Thymus (tissue), 11 donors: Measurements from ENCODE around the gene WDR86. TPM values are rescaled to one million over a fixed set of nuclear protein-coding genes. Genes with fewer than 3 reads are reported as not detected.

Experiments used
- DNase-seq, 9 donors: peaks; one replicate each; pipeline ENCODE4 v3.0.0-alpha.2; 2013; ENCODE audit warnings: low spot score in 9 of 9, low read depth in 6 of 9, missing footprints in 1 of 9
- H3K27ac ChIP-seq, 2 donors: one replicate each; pipeline ENCODE4 v1.5.1; 2013; ENCODE audit warnings: control low read depth in 1 of 2, low read depth in 1 of 2, low read length in 1 of 2, mild to moderate bottlenecking in 1 of 2, moderate library complexity in 1 of 2
- H3K27me3 ChIP-seq, 2 donors: one replicate each; pipeline ENCODE4 v1.5.1; 2013; ENCODE audit warnings: low read length in 1 of 2; ENCODE audit not compliant: control insufficient read depth in 2 of 2, insufficient read depth in 1 of 2
- H3K36me3 ChIP-seq, 2 donors: one replicate each; pipeline ENCODE4 v1.5.1; 2013; ENCODE audit warnings: low read length in 1 of 2, mild to moderate bottlenecking in 1 of 2, moderate library complexity in 1 of 2; ENCODE audit not compliant: control insufficient read depth in 2 of 2, insufficient read depth in 2 of 2
- H3K4me1 ChIP-seq, 2 donors: one replicate each; pipeline ENCODE4 v1.5.1; 2013; ENCODE audit warnings: low read length in 2 of 2; ENCODE audit not compliant: control insufficient read depth in 2 of 2, insufficient read depth in 2 of 2
- H3K4me3 ChIP-seq, 2 donors: one replicate each; pipeline ENCODE4 v1.5.1; 2013; ENCODE audit warnings: low read length in 2 of 2, control low read depth in 1 of 2, mild to moderate bottlenecking in 1 of 2
- H3K9me3 ChIP-seq, 2 donors: one replicate each; pipeline ENCODE4 v1.5.1; 2013; ENCODE audit warnings: low read length in 1 of 2, mild to moderate bottlenecking in 1 of 2; ENCODE audit not compliant: control insufficient read depth in 2 of 2, insufficient read depth in 1 of 2
- WGBS: extraction: QIAGEN DNeasy Blood & Tissue Kit; methylation state at CpG from one replicate; pipeline ENCODE4 v1.1.7; 2013; 5-methylcytosine and 5-hydroxymethylcytosine counted together
- polyA plus RNA-seq: library from polyadenylated mRNA; stranded (reverse); fragments of 200-250 nt; gene quantifications from one replicate; pipeline ENCODE4 v1.2.3, GENCODE V29; 2013
- total RNA-seq: library from RNA; stranded (reverse); fragments of 120-200 nt; gene quantifications from one replicate; pipeline ENCODE4 v1.2.4, GENCODE V29; 2013
- donor health status: healthy.

The WDR86 gene
- total and polyA plus RNA-seq, 2 donors, result 1.3 to 5.0 TPM

GRCh38 chr7:151381098-151381347, 28.8 kb downstream of the WDR86 start:
- H3K36me3 ChIP-seq, result peaks cover 19 to 30% of the 10 kb centered on the region in 2 donors
- peaks cover 0 to 13% of the 10 kb centered on the region in 2 donors for H3K9me3 ChIP-seq
- peaks cover 21 to 62% of the 10 kb centered on the region in 2 donors for H3K27me3 ChIP-seq
- H3K27ac ChIP-seq, result no peak overlapping the region
- DNase-seq, result peak in 1 of 9 donors; percentile 28
- H3K4me3 ChIP-seq, result no peak overlapping the region
- WGBS, result 19% methylated on average over 7 of the region's 7 CpGs
- peaks cover 6 to 15% of the 10 kb centered on the region in 2 donors for H3K4me1 ChIP-seq

GRCh38 chr7:151380199-151381097, 29.4 kb downstream of the WDR86 start:
- Histone ChIP-seq H3K9me3 (peaks cover 0 to 13% of the 10 kb centered on the region in 2 donors), H3K27me3 (peaks cover 21 to 56% of the 10 kb centered on the region in 2 donors), H3K4me3 (no peak overlapping the region), H3K27ac (no peak overlapping the region), H3K4me1 (peaks cover 6 to 15% of the 10 kb centered on the region in 2 donors), H3K36me3 (peaks cover 25 to 36% of the 10 kb centered on the region in 2 donors)
- WGBS, result 83% methylated on average over 32 of the region's 32 CpGs
- DNase-seq, result no peak

GRCh38 chr7:151379534-151380198, 30.2 kb downstream of the WDR86 start:
- Histone ChIP-seq H3K36me3 (peaks cover 28 to 40% of the 10 kb centered on the region in 2 donors), H3K9me3 (peaks cover 0 to 10% of the 10 kb centered on the region in 2 donors), H3K4me3 (no peak overlapping the region), H3K27ac (no peak overlapping the region), H3K27me3 (peaks cover 21 to 48% of the 10 kb centered on the region in 2 donors), H3K4me1 (peaks cover 6 to 15% of the 10 kb centered on the region in 2 donors)
- DNase-seq, result no peak
- WGBS, result 97% methylated on average over 25 of the region's 25 CpGs

GRCh38 chr7:151379193-151379520, 30.7 kb downstream of the WDR86 start:
- peaks cover 0 to 6% of the 10 kb centered on the region in 2 donors for H3K9me3 ChIP-seq
- no peak overlapping the region for H3K27ac ChIP-seq
- peaks cover 21 to 43% of the 10 kb centered on the region in 2 donors for H3K27me3 ChIP-seq
- WGBS, result over 99% methylated on average over 6 of the region's 6 CpGs
- no peak for DNase-seq
- peaks cover 6 to 15% of the 10 kb centered on the region in 2 donors for H3K4me1 ChIP-seq
- no peak overlapping the region for H3K4me3 ChIP-seq
- peaks cover 31 to 45% of the 10 kb centered on the region in 2 donors for H3K36me3 ChIP-seq

- 93% methylated on average over 17 of the region's 17 CpGs for WGBS
- peaks cover 19 to 38% of the 10 kb centered on the region in 2 donors for H3K27me3 ChIP-seq
- no peak overlapping the region for H3K27ac ChIP-seq
- H3K4me1 ChIP-seq, result peaks cover 6 to 15% of the 10 kb centered on the region in 2 donors
- H3K9me3 ChIP-seq, result peaks cover 0 to 6% of the 10 kb centered on the region in 2 donors
- no peak overlapping the region for H3K4me3 ChIP-seq
- peaks cover 36 to 50% of the 10 kb centered on the region in 2 donors for H3K36me3 ChIP-seq
- DNase-seq, result no peak
Observed at GRCh38 chr7:151378496-151379192, 31.2 kb downstream of the WDR86 start.

- Histone ChIP-seq H3K36me3 (peaks cover 43 to 52% of the 10 kb centered on the region in 2 donors), H3K27me3 (peaks cover 18 to 32% of the 10 kb centered on the region in 2 donors), H3K9me3 (peaks cover 0 to 6% of the 10 kb centered on the region in 2 donors), H3K4me3 (no peak overlapping the region), H3K27ac (no peak overlapping the region), H3K4me1 (peaks cover 6 to 15% of the 10 kb centered on the region in 2 donors)
- DNase-seq, result no peak
- 96% methylated on average over 9 of the region's 9 CpGs for WGBS
Observed at GRCh38 chr7:151378011-151378410, 31.8 kb downstream of the WDR86 start.

GRCh38 chr7:151377406-151377805, 32.4 kb downstream of the WDR86 start:
- H3K27ac ChIP-seq, result no peak overlapping the region

GRCh38 chr7:151376218-151376902, 33.5 kb downstream of the WDR86 start:
- no peak overlapping the region for H3K4me3 ChIP-seq
- no peak for DNase-seq
- H3K9me3 ChIP-seq, result no peaks in the 10 kb centered on the region
- no peak overlapping the region for H3K27ac ChIP-seq
- H3K4me1 ChIP-seq, result peaks cover under 1 to 4% of the 10 kb centered on the region in 2 donors
- H3K36me3 ChIP-seq, result peaks cover 49 to 65% of the 10 kb centered on the region in 2 donors
- 98% methylated on average over 33 of the region's 33 CpGs for WGBS
- peaks cover 4 to 15% of the 10 kb centered on the region in 2 donors for H3K27me3 ChIP-seq

More at GRCh38 chr7:151377406-151377805, 32.4 kb downstream of the WDR86 start:
- no peak for DNase-seq
- Histone ChIP-seq H3K4me3 (no peak overlapping the region), H3K9me3 (peaks cover 0 to 6% of the 10 kb centered on the region in 2 donors), H3K27me3 (peaks cover 13 to 26% of the 10 kb centered on the region in 2 donors), H3K4me1 (peaks cover 6 to 11% of the 10 kb centered on the region in 2 donors), H3K36me3 (peaks cover 46 to 57% of the 10 kb centered on the region in 2 donors)
- WGBS, result 93% methylated on average over 12 of the region's 12 CpGs
